ENCODE measurements around the gene SLC15A1. TPM values are rescaled to one million over a fixed set of nuclear protein-coding genes. Genes with fewer than 3 reads are reported as not detected.

Gene SLC15A1
- total RNA-seq, 4 donors from 2014 or later = not detected

GRCh38 chr13:98794498-98794897 is 42.0 kb upstream of the SLC15A1 start:
- ATAC-seq (no peak), DNase-seq (no peak)
- H3K4me1 ChIP-seq = no peaks in the 10 kb centered on the region
- H3K36me3 ChIP-seq = no peaks in the 10 kb centered on the region
- intact Hi-C loops (cut with DNase I; ENCODE audit: low total_unique reads) (no loop called here), in situ Hi-C loops (cut with MboI; ENCODE audit: low sequenced_read_pairs in 4 of 4) (no loop called here)
- no peaks in the 10 kb centered on the region for H3K9me3 ChIP-seq
- no peak overlapping the region for H3K27ac ChIP-seq
- H3K27me3 ChIP-seq = no peaks in the 10 kb centered on the region
- TF ChIP-seq POLR2A (IDR thresholded peaks at IDR 0.05) = no peak
- no peak overlapping the region for H3K4me3 ChIP-seq

- in situ Hi-C loops (cut with MboI; ENCODE audit: low sequenced_read_pairs in 4 of 4) (no loop called here), intact Hi-C loops (cut with DNase I; ENCODE audit: low total_unique reads) (no loop called here)
- DNase-seq = no peak
- Histone ChIP-seq H3K4me1 (no peaks in the 10 kb centered on the region), H3K27me3 (no peaks in the 10 kb centered on the region), H3K4me3 (no peak overlapping the region), H3K9me3 (no peaks in the 10 kb centered on the region), H3K36me3 (no peaks in the 10 kb centered on the region), H3K27ac (no peak overlapping the region)
- ATAC-seq = no peak
- TF ChIP-seq, protein P1, sequence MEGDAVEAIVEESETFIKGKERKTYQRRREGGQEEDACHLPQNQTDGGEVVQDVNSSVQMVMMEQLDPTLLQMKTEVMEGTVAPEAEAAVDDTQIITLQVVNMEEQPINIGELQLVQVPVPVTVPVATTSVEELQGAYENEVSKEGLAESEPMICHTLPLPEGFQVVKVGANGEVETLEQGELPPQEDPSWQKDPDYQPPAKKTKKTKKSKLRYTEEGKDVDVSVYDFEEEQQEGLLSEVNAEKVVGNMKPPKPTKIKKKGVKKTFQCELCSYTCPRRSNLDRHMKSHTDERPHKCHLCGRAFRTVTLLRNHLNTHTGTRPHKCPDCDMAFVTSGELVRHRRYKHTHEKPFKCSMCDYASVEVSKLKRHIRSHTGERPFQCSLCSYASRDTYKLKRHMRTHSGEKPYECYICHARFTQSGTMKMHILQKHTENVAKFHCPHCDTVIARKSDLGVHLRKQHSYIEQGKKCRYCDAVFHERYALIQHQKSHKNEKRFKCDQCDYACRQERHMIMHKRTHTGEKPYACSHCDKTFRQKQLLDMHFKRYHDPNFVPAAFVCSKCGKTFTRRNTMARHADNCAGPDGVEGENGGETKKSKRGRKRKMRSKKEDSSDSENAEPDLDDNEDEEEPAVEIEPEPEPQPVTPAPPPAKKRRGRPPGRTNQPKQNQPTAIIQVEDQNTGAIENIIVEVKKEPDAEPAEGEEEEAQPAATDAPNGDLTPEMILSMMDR (IDR thresholded peaks at IDR 0.05 in 4 of 5, conservative IDR thresholded peaks at IDR 0.05 in 1 of 5) = no peak
- no peak for TF ChIP-seq POLR2A (IDR thresholded peaks at IDR 0.05)
Measured at GRCh38 chr13:98792785-98793495, 40.5 kb upstream of the SLC15A1 start.

- H3K9me3 ChIP-seq = no peaks in the 10 kb centered on the region
- ATAC-seq (no peak), DNase-seq (no peak)
- H3K27me3 ChIP-seq = no peaks in the 10 kb centered on the region
- in situ Hi-C loops (cut with MboI; ENCODE audit: low sequenced_read_pairs in 4 of 4) (no loop called here), intact Hi-C loops (cut with DNase I; ENCODE audit: low total_unique reads) (no loop called here)
- TF ChIP-seq, protein P1 (IDR thresholded peaks at IDR 0.05 in 4 of 5, conservative IDR thresholded peaks at IDR 0.05 in 1 of 5) = no peak
- TF ChIP-seq POLR2A (IDR thresholded peaks at IDR 0.05) = no peak
- no peaks in the 10 kb centered on the region for H3K4me1 ChIP-seq
- no peak overlapping the region for H3K27ac ChIP-seq
- H3K4me3 ChIP-seq = no peak overlapping the region
- H3K36me3 ChIP-seq = no peaks in the 10 kb centered on the region
Measured at GRCh38 chr13:98792321-98792720, 39.8 kb upstream of the SLC15A1 start.

DNA sequence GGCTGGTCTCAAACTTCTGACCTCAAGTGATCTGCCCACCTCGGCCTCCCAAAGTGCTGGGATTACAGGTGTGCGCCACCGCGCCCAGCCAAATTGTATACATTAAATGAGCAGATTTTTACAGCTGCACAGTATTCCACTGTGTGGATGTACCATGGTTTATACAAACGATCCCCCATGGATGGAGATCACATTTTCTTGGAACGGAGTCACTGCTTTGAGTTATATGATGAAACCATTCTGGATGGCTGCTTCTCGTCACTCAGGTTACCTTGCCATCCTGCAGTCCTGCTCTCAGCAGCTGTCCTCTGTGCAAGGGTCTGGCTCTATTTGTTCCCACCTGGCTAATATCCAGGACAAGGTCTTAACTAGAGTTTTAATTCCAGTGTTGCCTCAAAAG is 39.1 kb upstream of the SLC15A1 start:
- TF ChIP-seq POLR2A (IDR thresholded peaks at IDR 0.05) = no peak
- TF ChIP-seq, protein P1 (IDR thresholded peaks at IDR 0.05 in 4 of 5, conservative IDR thresholded peaks at IDR 0.05 in 1 of 5) = no peak
- no peaks in the 10 kb centered on the region for H3K9me3 ChIP-seq
- no peaks in the 10 kb centered on the region for H3K36me3 ChIP-seq
- intact Hi-C loops (cut with DNase I; ENCODE audit: low total_unique reads) (no loop called here), in situ Hi-C loops (cut with MboI; ENCODE audit: low sequenced_read_pairs in 4 of 4) (no loop called here)
- ATAC-seq (no peak), DNase-seq (no peak)
- no peak overlapping the region for H3K27ac ChIP-seq
- no peaks in the 10 kb centered on the region for H3K4me1 ChIP-seq
- H3K27me3 ChIP-seq = no peaks in the 10 kb centered on the region
- H3K4me3 ChIP-seq = no peak overlapping the region

DNA sequence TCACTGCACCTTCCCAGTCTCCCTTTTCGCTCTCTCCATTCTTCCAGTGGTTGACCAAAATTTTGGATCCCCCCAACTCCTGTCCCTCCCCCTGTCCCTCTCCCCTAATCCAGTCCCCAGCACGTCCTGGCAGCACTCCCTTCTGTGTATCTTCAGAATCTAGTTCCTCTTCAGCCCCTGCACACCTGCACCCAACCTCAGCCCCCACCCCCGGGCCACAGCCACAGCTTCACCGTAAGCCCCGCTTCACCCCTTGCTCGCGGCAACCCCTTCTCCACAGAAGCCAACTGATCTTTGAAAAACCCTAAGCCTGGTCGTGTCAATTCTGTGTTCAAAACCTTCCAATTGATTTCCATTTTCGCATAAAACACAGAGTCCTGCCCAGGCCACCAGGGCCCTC is 35.5 kb upstream of the SLC15A1 start:
- Histone ChIP-seq H3K4me1 (no peaks in the 10 kb centered on the region), H3K4me3 (no peak overlapping the region), H3K9me3 (no peaks in the 10 kb centered on the region), H3K36me3 (no peaks in the 10 kb centered on the region), H3K27me3 (no peaks in the 10 kb centered on the region), H3K27ac (no peak overlapping the region)
- in situ Hi-C loops (cut with MboI; ENCODE audit: low sequenced_read_pairs in 4 of 4) = no loop called here
- no peak for DNase-seq
- intact Hi-C loops (cut with DNase I; ENCODE audit: low total_unique reads) = no loop called here
- TF ChIP-seq POLR2A (IDR thresholded peaks at IDR 0.05) = no peak
- TF ChIP-seq, protein P1 (IDR thresholded peaks at IDR 0.05 in 4 of 5, conservative IDR thresholded peaks at IDR 0.05 in 1 of 5) = no peak
- ATAC-seq = no peak

Measured in gastrocnemius medialis (tissue), 4 donors.